HG03457 (cell line): ENCODE results near the gene TSPY10.
"Not testable (repeated sequence)": the region's sequence is repeated elsewhere in the genome, so short reads cannot be mapped to it uniquely, and the experiment has no call there.

Source experiments
- ATAC-seq: cut with Tn5 transposase; IDR thresholded peaks from one replicate; pipeline ENCODE4 v1.9.1; 2021; ENCODE audit warnings: moderate number of reproducible peaks; ENCODE audit not compliant: unreplicated experiment

Gene TSPY10

GRCh38 chrY:9527580-9527979, at the start of gene TSPY10:
TSPY10 (plus strand) TSS chrY:9527880; CDS start chrY:9527926, 46 bp downstream.
- not testable (repeated sequence) for ATAC-seq

GRCh38 chrY:9486967-9487366, 40.7 kb upstream of the TSPY10 start, which contains the start of gene TSPY9:
TSPY9 (plus strand) TSS chrY:9487267; CDS start chrY:9487313, 46 bp downstream.
- not testable (repeated sequence) for ATAC-seq

GRCh38 chrY:9504396-9504795, 23.3 kb upstream of the TSPY10 start:
- ATAC-seq = not testable (repeated sequence)

- ATAC-seq = not testable (repeated sequence)
Observed at GRCh38 chrY:9516287-9516686, 11.4 kb upstream of the TSPY10 start.
